ENCODE measurements around the gene VWC2. TPM values are rescaled to one million over a fixed set of nuclear protein-coding genes. Genes with fewer than 3 reads are reported as not detected.

Gene VWC2
- total RNA-seq, 2 donors from 2014 or later, result not detected

DNA sequence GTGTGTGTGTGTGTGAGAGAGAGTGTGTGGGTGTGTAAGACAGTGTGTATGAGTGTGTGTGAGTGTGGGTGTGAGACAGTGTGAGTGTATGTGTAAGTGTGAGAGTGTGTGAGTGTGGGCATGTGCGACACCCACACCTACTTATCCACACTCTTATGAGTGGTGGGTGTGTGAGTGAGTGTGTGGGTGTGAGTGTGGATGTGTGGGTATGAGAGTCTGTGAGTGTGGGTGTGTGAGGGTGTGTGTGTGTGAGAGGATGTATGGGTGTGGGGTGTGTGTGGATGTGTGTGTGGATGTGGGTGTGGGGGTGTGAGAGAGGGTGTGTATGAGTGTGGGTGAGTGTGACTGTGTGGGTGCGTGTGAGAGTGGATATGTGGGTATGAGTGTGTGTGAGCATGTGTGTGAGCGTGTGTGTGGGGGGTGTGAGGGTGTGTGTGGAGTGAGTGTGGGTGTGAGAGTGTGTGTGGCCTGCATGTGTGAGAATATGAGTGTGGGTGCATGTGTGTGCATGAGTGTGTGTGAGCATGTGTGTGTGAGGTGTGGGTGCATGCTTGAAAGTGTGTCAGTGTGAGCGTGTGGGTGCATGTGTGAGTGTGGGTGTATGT, 15.1 kb downstream of the VWC2 start:
- Histone ChIP-seq H3K27me3 (no peaks in the 10 kb centered on the region), H3K9me3 (no peaks in the 10 kb centered on the region), H3K4me1 (no peaks in the 10 kb centered on the region), H3K27ac (no peak overlapping the region), H3K36me3 (replicated peaks in 1 of 2; ENCODE audit: insufficient read depth in 1 of 2, low read depth in 2 of 2) (no peaks in the 10 kb centered on the region), H3K4me3 (no peak overlapping the region)
- intact Hi-C loops (cut with DNase I), result no loop called here
- TF ChIP-seq, protein P1, sequence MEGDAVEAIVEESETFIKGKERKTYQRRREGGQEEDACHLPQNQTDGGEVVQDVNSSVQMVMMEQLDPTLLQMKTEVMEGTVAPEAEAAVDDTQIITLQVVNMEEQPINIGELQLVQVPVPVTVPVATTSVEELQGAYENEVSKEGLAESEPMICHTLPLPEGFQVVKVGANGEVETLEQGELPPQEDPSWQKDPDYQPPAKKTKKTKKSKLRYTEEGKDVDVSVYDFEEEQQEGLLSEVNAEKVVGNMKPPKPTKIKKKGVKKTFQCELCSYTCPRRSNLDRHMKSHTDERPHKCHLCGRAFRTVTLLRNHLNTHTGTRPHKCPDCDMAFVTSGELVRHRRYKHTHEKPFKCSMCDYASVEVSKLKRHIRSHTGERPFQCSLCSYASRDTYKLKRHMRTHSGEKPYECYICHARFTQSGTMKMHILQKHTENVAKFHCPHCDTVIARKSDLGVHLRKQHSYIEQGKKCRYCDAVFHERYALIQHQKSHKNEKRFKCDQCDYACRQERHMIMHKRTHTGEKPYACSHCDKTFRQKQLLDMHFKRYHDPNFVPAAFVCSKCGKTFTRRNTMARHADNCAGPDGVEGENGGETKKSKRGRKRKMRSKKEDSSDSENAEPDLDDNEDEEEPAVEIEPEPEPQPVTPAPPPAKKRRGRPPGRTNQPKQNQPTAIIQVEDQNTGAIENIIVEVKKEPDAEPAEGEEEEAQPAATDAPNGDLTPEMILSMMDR (IDR thresholded peaks at IDR 0.05), result no peak
- TF ChIP-seq POLR2A (IDR thresholded peaks at IDR 0.05), result no peak
- WGBS, 2 donors, result 89 to 91% methylated on average over 4 of the region's 4 CpGs
- ATAC-seq, result no peak
- no peak for DNase-seq

DNA sequence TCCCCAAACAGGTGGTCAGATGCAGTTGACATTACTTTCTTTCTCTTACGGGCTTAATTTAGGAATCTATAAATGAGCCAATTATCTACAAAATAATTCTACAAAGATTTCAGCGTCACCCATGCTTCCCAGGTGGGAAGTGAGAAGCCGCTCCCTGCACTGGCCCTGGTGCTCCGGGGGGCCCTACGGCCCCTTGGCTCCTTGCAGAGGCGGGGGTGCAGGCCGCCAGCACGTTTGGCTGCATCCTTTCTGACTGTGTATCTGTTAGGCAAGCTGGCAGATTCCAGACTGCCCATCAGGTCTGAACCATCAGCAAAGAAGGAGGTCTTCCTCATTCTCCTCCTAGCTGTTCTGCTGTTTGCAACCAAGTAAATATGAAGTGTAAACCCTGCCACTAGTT, 16.3 kb downstream of the VWC2 start:
- no peaks in the 10 kb centered on the region for H3K4me1 ChIP-seq
- H3K36me3 ChIP-seq (replicated peaks in 1 of 2; ENCODE audit: insufficient read depth in 1 of 2, low read depth in 2 of 2), result no peaks in the 10 kb centered on the region
- H3K27ac ChIP-seq, result no peak overlapping the region
- WGBS, 2 donors, result 82 to 85% methylated on average over 8 of the region's 8 CpGs
- no peaks in the 10 kb centered on the region for H3K9me3 ChIP-seq
- DNase-seq (no peak), ATAC-seq (no peak)
- TF ChIP-seq, protein P1 (IDR thresholded peaks at IDR 0.05), result no peak
- TF ChIP-seq POLR2A (IDR thresholded peaks at IDR 0.05), result no peak
- H3K27me3 ChIP-seq, result no peaks in the 10 kb centered on the region
- H3K4me3 ChIP-seq, result no peak overlapping the region
- intact Hi-C loops (cut with DNase I), result no loop called here

DNA sequence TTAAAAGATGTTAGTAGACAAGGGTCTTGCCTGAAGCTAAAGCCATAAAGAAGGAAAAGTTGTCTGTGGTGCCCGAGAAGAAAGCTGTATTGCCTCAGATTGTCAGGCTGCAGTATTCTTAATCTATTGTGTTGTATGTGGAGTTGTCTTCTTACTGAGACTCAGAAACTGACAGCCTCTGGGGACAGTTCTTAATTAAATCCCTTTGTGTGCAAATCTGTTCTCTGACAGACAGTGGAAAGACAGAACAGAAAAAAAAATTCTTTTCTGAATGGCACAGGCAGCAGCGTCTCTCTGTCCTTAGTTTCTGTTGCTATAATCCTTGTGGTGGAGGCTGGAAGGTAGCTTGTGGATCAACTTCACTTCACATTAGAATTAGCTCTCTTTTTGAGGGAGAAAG, 16.8 kb downstream of the VWC2 start:
- no peak for DNase-seq
- no peak for ATAC-seq
- H3K4me3 ChIP-seq, result no peak overlapping the region
- no peak for TF ChIP-seq POLR2A (IDR thresholded peaks at IDR 0.05)
- TF ChIP-seq, protein P1 (IDR thresholded peaks at IDR 0.05), result no peak
- no peaks in the 10 kb centered on the region for H3K27me3 ChIP-seq
- no peaks in the 10 kb centered on the region for H3K36me3 ChIP-seq (replicated peaks in 1 of 2; ENCODE audit: insufficient read depth in 1 of 2, low read depth in 2 of 2)
- intact Hi-C loops (cut with DNase I), result no loop called here
- no peaks in the 10 kb centered on the region for H3K4me1 ChIP-seq
- H3K27ac ChIP-seq, result no peak overlapping the region
- no peaks in the 10 kb centered on the region for H3K9me3 ChIP-seq
- WGBS, 2 donors, result 86 to 90% methylated on average over 2 of the region's 2 CpGs

DNA sequence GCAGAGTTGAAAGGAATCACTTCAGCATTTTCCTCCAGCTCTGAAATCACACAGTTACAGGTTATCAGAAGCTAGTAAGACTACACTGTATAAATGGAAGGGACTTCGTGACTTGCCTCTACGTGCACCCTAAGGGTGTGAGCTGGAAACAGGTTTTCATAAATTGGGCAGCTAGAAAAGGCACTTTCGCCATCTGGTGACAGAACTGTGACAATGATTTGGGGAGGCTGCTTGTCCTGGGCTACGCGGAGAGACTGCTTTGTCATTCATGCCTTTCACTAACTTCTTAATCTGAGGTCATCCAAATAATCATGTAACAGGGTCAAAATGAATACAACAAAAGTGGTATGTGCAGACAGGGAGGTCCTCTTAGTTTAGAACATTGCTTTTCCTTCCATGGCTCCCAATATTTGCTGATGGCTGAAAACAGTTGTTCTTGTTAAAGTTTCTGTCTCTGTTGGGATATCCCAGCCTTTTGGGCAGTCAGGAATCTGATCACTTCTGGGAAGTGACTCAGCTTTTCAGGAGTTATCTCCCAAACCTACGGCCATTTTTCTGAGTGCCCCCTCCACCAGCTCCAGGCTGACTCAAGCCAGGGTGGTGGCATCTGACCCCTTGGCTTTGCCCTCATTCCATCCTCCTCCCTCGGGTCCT, 17.8 kb downstream of the VWC2 start:
- DNase-seq (peak in 3 of 4 donors; percentile 22 to 40 (median 32)), ATAC-seq (peak; percentile 62)
- WGBS, 2 donors, result 10 to 18% methylated on average over 7 of the region's 7 CpGs
- no peak overlapping the region for H3K27ac ChIP-seq
- H3K36me3 ChIP-seq (replicated peaks in 1 of 2; ENCODE audit: insufficient read depth in 1 of 2, low read depth in 2 of 2), result no peaks in the 10 kb centered on the region
- no peaks in the 10 kb centered on the region for H3K4me1 ChIP-seq
- TF ChIP-seq, protein P1 (IDR thresholded peaks at IDR 0.05), result peak in 5 of 7 experiments; percentile 32 to 60 (median 52)
- TF ChIP-seq POLR2A (IDR thresholded peaks at IDR 0.05), result no peak
- H3K9me3 ChIP-seq, result no peaks in the 10 kb centered on the region
- intact Hi-C loops (cut with DNase I), result no loop called here
- H3K4me3 ChIP-seq, result no peak overlapping the region
- no peaks in the 10 kb centered on the region for H3K27me3 ChIP-seq

All from body of pancreas (tissue), 4 donors.